ENCODE data around the gene TINAG.

Gene TINAG

DNA sequence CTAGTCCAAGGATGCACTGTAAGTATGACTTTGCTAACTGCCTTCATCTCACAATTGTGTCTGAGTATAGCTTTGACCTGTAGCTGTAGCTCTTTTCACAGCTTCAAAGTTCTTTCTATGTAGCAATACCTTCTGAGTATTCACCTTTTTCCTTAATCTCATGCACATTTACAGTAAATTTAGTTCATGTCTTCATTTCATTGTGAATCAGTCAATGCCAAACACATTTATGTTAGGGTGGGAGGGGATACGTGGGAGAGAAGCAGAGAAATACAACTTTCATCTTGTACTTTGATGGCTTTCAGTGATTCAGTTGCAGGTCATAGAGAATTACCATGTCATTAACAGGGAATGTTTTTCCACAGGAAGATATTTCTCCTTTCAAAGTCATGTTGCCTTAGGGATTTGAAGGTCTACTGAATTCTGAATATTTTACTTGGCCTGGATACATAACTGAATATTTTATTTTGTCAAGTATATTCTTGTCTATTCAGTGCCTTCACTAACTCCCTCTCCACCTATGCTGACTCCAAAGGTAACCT, 119.2 kb downstream of the TINAG start:
- TF ChIP-seq ZNF24 (tag by site-specific recombination; IDR thresholded peaks at IDR 0.05) (no peak), ZNF629 (tag by site-specific recombination; IDR thresholded peaks at IDR 0.05) (no peak), ZNF18 (tag by site-specific recombination; IDR thresholded peaks at IDR 0.05) (no peak), ZNF561 (tag by site-specific recombination; IDR thresholded peaks at IDR 0.05; ENCODE audit: borderline replicate concordance) (no peak), ZNF660 (tag by site-specific recombination; IDR thresholded peaks at IDR 0.05) (no peak), ZNF335 (tag by site-specific recombination; conservative IDR thresholded peaks at IDR 0.05) (no peak), ZNF560 (tag by site-specific recombination; IDR thresholded peaks at IDR 0.05; ENCODE audit: borderline replicate concordance) (no peak), EGR2 (tag by site-specific recombination; IDR thresholded peaks at IDR 0.05; ENCODE audit: low read depth) (no peak), ZBTB8A (tag by site-specific recombination; IDR thresholded peaks at IDR 0.05) (no peak), ZSCAN16 (tag by site-specific recombination; IDR thresholded peaks at IDR 0.05) (no peak), SALL2 (tag by site-specific recombination; IDR thresholded peaks at IDR 0.05; ENCODE audit: borderline replicate concordance) (no peak), ZNF548 (tag by site-specific recombination; IDR thresholded peaks at IDR 0.05) (no peak), ZNF514 (tag by site-specific recombination; IDR thresholded peaks at IDR 0.05) (no peak), HOXC10 (CRISPR knock-in tag; IDR thresholded peaks at IDR 0.05) (no peak), SP2 (tag by site-specific recombination; IDR thresholded peaks at IDR 0.05) (no peak), PRDM1 (tag by site-specific recombination; IDR thresholded peaks at IDR 0.05) (no peak), OSR2 (tag by site-specific recombination; IDR thresholded peaks at IDR 0.05) (no peak)
- TF ChIP-seq, protein P1, sequence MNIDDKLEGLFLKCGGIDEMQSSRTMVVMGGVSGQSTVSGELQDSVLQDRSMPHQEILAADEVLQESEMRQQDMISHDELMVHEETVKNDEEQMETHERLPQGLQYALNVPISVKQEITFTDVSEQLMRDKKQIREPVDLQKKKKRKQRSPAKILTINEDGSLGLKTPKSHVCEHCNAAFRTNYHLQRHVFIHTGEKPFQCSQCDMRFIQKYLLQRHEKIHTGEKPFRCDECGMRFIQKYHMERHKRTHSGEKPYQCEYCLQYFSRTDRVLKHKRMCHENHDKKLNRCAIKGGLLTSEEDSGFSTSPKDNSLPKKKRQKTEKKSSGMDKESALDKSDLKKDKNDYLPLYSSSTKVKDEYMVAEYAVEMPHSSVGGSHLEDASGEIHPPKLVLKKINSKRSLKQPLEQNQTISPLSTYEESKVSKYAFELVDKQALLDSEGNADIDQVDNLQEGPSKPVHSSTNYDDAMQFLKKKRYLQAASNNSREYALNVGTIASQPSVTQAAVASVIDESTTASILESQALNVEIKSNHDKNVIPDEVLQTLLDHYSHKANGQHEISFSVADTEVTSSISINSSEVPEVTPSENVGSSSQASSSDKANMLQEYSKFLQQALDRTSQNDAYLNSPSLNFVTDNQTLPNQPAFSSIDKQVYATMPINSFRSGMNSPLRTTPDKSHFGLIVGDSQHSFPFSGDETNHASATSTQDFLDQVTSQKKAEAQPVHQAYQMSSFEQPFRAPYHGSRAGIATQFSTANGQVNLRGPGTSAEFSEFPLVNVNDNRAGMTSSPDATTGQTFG (tag by site-specific recombination; IDR thresholded peaks at IDR 0.05; ENCODE audit: borderline replicate concordance), result no peak
- TF ChIP-seq, protein P2, sequence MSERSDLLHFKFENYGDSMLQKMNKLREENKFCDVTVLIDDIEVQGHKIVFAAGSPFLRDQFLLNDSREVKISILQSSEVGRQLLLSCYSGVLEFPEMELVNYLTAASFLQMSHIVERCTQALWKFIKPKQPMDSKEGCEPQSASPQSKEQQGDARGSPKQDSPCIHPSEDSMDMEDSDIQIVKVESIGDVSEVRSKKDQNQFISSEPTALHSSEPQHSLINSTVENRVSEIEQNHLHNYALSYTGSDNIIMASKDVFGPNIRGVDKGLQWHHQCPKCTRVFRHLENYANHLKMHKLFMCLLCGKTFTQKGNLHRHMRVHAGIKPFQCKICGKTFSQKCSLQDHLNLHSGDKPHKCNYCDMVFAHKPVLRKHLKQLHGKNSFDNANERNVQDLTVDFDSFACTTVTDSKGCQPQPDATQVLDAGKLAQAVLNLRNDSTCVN (tag by site-specific recombination; optimal IDR thresholded peaks at IDR 0.05), result no peak
- Histone ChIP-seq H3K27ac (ENCODE audit: extremely low read depth, low read depth, low read length) (no peak overlapping the region), H3K36me3 (ENCODE audit: control insufficient read depth in 2 of 2, insufficient read depth in 1 of 2, low read length in 2 of 2) (no peaks in the 10 kb centered on the region), H3K9me3 (ENCODE audit: control insufficient read depth, insufficient read depth, low read depth, low read length) (no peaks in the 10 kb centered on the region), H3K4me3 (ENCODE audit: low read depth, low read length) (no peak overlapping the region), H3K4me1 (ENCODE audit: control insufficient read depth, insufficient read depth, low read length) (no peaks in the 10 kb centered on the region)
- POLR2A ChIA-PET, result no interaction called here
- CTCF ChIA-PET, result no interaction called here

DNA sequence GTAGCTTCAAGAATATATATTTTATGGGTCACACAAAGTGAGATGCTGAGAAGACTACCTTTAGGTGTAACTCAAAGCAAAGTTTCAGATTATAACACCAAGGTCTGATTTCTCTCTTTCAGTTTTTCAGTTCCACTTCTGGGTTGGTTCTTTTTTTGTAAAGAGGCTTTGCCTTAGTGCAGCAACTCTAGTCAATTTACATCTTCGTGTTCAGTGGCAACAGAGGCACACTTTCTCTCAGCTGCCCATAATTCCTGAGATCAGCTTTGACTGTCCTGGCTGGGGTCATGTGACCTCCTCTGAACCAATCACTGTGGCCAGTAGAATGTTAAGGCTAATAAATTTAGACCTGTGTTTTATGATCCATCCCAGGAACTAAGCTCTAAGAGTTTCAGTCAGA, 120.2 kb downstream of the TINAG start:
- no peaks in the 10 kb centered on the region for H3K9me3 ChIP-seq (ENCODE audit: control insufficient read depth, insufficient read depth, low read depth, low read length)
- H3K36me3 ChIP-seq (ENCODE audit: control insufficient read depth in 2 of 2, insufficient read depth in 1 of 2, low read length in 2 of 2), result no peaks in the 10 kb centered on the region
- POLR2A ChIA-PET, result no interaction called here
- CTCF ChIA-PET, result no interaction called here
- no peak overlapping the region for H3K27ac ChIP-seq (ENCODE audit: extremely low read depth, low read depth, low read length)
- no peak overlapping the region for H3K4me3 ChIP-seq (ENCODE audit: low read depth, low read length)
- no peaks in the 10 kb centered on the region for H3K4me1 ChIP-seq (ENCODE audit: control insufficient read depth, insufficient read depth, low read length)
- TF ChIP-seq RBAK (tag by site-specific recombination; IDR thresholded peaks at IDR 0.05) (no peak), ATF2 (tag by site-specific recombination; IDR thresholded peaks at IDR 0.05; ENCODE audit: low read depth) (no peak), OSR2 (tag by site-specific recombination; IDR thresholded peaks at IDR 0.05) (no peak), ZNF175 (tag by site-specific recombination; IDR thresholded peaks at IDR 0.05) (no peak), ZFHX2 (tag by site-specific recombination; conservative IDR thresholded peaks at IDR 0.05) (no peak), ZNF155 (tag by site-specific recombination; IDR thresholded peaks at IDR 0.05) (no peak), ZFP69B (tag by site-specific recombination; IDR thresholded peaks at IDR 0.05) (no peak), FEZF1 (tag by site-specific recombination; IDR thresholded peaks at IDR 0.05) (no peak), ZNF555 (tag by site-specific recombination; conservative IDR thresholded peaks at IDR 0.05) (no peak), ZNF214 (tag by site-specific recombination; IDR thresholded peaks at IDR 0.05; ENCODE audit: borderline replicate concordance) (no peak)
- TF ChIP-seq, protein P3, sequence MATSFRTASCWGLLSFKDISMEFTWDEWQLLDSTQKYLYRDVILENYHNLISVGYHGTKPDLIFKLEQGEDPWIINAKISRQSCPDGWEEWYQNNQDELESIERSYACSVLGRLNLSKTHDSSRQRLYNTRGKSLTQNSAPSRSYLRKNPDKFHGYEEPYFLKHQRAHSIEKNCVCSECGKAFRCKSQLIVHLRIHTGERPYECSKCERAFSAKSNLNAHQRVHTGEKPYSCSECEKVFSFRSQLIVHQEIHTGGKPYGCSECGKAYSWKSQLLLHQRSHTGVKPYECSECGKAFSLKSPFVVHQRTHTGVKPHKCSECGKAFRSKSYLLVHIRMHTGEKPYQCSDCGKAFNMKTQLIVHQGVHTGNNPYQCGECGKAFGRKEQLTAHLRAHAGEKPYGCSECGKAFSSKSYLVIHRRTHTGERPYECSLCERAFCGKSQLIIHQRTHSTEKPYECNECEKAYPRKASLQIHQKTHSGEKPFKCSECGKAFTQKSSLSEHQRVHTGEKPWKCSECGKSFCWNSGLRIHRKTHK (tag by site-specific recombination; IDR thresholded peaks at IDR 0.05), result no peak

Data from HEK293 (cell line).